Sigmoid colon (tissue), 4 donors: Measurements from ENCODE around the gene HK1.

Experiments
- EP300 ChIP-seq, 4 donors: sonication (generic); formaldehyde crosslinking; IDR thresholded peaks; one replicate each; pipeline ENCODE4 v1.6.1; 2017; ENCODE audit warnings: antibody characterized with exemption in 4 of 4
- POLR2A ChIP-seq, 2 donors: fragments of 450-650 bp; IDR thresholded peaks; one replicate each; pipeline ENCODE4 v1.6.1; 2016; ENCODE audit warnings: antibody characterized with exemption in 2 of 2, mild to moderate bottlenecking in 2 of 2, moderate library complexity in 2 of 2
- POLR2AphosphoS5 ChIP-seq, 4 donors: sonication (generic); formaldehyde crosslinking; IDR thresholded peaks; one replicate each; pipeline ENCODE4 v1.6.1; 2017; ENCODE audit warnings: antibody characterized with exemption in 4 of 4
- TF ChIP-seq, protein P1 (sequence below), 4 experiments: fragments of 450-650 bp in 3 of 4; fragments of 200-600 bp in 1 of 4; IDR thresholded peaks; one replicate each; pipeline ENCODE4 v1.5.1; 2016 to 2019; ENCODE audit warnings: antibody characterized with exemption in 4 of 4, mild to moderate bottlenecking in 3 of 4, moderate library complexity in 2 of 4

DNA sequence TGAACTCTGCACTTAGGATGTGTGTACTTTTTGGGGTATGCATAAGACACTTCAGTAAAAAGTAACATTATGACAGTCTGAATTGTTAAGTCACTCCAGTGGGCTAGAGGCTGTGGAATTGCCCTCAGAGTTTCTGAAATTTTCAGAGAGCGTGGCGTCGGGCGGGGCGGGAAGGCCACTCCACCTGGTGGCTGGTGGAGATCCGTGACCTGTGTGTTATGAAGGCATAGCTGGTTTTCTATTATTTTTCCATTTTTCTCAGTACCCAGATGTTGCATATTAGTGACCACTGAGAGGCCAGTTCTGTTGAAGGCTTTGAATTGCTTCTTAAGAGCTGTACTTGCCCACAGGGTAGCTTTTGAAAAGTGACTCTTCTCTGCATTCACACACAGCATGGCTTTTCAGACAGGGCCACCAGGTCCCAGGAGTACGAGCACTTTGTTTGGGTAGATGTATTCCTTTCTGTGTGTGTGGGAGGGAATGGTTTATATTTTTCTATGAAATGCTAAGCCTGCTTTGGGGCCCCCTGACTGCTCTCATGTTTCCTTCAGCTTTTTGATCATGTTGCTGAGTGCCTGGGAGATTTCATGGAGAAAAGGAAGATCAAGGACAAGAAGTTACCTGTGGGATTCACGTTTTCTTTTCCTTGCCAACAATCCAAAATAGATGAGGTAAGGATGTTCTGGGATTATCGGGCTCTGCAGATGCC is 86.1 kb downstream of the HK1 start:
- TF ChIP-seq, protein P1, sequence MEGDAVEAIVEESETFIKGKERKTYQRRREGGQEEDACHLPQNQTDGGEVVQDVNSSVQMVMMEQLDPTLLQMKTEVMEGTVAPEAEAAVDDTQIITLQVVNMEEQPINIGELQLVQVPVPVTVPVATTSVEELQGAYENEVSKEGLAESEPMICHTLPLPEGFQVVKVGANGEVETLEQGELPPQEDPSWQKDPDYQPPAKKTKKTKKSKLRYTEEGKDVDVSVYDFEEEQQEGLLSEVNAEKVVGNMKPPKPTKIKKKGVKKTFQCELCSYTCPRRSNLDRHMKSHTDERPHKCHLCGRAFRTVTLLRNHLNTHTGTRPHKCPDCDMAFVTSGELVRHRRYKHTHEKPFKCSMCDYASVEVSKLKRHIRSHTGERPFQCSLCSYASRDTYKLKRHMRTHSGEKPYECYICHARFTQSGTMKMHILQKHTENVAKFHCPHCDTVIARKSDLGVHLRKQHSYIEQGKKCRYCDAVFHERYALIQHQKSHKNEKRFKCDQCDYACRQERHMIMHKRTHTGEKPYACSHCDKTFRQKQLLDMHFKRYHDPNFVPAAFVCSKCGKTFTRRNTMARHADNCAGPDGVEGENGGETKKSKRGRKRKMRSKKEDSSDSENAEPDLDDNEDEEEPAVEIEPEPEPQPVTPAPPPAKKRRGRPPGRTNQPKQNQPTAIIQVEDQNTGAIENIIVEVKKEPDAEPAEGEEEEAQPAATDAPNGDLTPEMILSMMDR (IDR thresholded peaks at IDR 0.05) = no peak
- TF ChIP-seq POLR2A (IDR thresholded peaks at IDR 0.05) = no peak
- no peak for TF ChIP-seq POLR2AphosphoS5 (IDR thresholded peaks at IDR 0.05)
- TF ChIP-seq EP300 (IDR thresholded peaks at IDR 0.05) = no peak
